Renal cortex interstitium (tissue), 11 donors: ENCODE measurements around the gene BLOC1S5. TPM values are rescaled to one million over a fixed set of nuclear protein-coding genes. Genes with fewer than 3 reads are reported as not detected.
"Not testable (repeated sequence)": the region's sequence is repeated elsewhere in the genome, so short reads cannot be mapped to it uniquely, and the experiment has no call there.

Source experiments
- DNase-seq, 11 donors: peaks; one replicate each; pipeline ENCODE4 v3.0.0-alpha.2; 2013; ENCODE audit warnings: low read depth in 9 of 11, low spot score in 4 of 11; ENCODE audit errors: extremely low read depth in 1 of 11
- polyA plus RNA-seq, 3 donors: library from polyadenylated mRNA; unstranded; fragments of 120-200 nt; gene quantifications; one replicate each; pipeline ENCODE4 v1.2.1, GENCODE V29; 2013; ENCODE audit not compliant: insufficient read length in 3 of 3

The BLOC1S5 gene
- polyA plus RNA-seq, 3 donors = 30.0 to 44.5 (median 30.8) TPM

DNA sequence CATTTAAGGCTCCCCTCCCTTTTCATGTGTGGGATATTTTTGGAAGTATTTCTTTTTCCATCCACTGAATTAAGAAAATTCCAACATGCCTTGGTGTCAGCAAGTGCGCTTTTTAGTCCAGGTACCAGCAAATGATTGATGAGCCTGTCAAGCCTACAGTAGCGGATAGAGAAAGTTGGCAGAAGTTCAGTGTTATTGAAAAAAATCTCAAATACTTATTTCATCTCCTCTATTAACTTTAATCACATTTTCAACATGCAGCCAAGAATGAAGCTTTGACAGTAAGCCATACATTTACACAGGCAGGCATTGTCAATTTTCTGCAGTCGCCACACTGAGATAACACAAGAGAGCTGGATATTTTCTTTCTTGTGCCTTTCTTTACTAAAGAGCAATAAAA lies 50.4 kb downstream of the BLOC1S5 start:
- DNase-seq = no peak

DNA sequence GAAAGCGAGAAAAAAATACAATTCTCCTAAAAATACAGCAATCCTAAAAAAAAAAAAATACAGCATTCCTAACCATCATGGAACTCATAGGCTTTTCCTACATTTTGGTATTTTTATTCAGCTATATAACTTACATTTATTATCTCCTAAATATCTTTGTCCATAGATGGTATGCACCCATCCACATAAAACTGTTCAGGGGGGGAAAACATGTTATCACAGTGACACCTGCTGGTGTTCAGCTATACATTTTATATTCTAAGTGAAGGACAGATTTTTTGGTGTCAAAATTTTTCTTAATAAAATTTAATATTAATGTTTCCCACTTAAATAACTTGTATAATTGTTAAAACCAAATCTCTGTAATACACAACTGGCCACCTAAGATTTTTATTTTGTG lies 58.0 kb downstream of the BLOC1S5 start:
- no peak for DNase-seq

DNA sequence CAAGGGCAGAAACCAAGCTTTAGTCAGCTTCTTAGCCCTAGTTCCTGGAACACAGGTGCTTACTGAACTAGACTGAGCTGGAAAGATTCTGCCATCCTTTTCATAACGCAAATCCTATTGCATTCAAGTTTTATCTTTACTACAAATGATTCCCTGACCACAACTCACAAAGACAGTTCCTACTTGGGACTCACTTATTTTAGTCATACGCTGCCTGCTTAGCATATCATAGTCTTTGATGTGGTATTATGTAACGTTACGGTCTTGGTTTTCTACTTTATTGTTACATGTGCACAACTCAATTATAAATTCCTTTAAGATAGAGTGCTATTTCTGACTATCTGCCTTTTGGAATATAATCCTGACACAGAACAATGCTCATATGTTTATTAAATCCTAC lies 59.1 kb downstream of the BLOC1S5 start:
- DNase-seq = no peak

DNA sequence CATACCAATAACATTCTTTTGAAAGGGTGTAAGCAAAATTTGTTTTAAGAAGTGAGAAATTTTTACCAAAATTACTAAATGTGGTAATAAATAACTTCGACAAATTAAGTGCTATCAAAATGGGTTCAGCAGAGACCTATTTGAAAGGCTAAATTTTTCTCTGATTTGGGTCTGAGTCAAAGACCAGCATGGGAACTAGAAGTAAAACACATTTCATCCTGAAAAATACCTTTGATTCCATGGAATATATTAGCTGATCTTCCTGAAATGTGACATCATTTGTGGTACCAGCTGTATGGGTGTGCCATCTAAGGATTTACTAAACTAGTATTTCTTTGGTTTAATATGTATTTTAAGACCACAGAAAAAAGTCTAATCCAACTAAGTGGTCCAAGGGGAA lies 63.6 kb downstream of the BLOC1S5 start:
- DNase-seq = no peak

DNA sequence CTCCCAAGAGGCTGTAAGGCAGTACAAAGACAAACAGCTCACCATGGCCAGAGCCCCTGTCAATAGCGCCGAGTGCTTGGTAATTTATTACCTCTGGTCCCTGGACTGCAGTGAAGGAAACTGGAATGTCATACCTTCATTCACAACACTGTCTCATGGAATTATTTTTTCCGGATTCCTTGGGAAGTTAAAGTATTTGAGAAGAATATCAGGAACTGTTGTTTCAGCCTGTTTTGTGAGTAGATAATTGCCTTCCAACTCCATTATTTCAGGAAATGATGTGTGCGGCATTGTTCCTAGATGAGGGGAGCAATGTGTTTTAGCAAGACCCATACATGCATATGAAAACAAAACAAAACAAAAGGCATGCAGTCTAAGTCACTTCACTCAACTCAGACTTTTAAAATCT lies 64.0 kb downstream of the BLOC1S5 start:
- no peak for DNase-seq

DNA sequence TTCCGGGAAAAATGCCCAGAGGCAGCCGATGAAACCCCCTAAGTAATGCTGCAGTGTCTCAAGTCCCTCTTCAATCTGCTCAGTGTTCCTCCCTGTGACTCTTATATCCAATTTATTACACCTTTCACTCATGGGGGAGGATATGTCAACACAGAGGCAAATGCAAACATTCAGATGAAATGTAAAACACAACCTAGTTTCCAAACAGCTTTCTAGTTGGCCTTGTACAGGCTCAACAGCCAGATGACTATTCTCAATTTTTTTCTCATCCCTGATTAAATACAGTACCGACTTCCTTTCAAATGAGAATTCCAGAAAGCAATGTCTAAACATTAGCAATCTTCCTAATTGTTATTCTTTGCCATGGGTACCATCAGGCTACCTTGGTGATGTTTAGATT lies 65.0 kb downstream of the BLOC1S5 start:
- DNase-seq = no peak

DNA sequence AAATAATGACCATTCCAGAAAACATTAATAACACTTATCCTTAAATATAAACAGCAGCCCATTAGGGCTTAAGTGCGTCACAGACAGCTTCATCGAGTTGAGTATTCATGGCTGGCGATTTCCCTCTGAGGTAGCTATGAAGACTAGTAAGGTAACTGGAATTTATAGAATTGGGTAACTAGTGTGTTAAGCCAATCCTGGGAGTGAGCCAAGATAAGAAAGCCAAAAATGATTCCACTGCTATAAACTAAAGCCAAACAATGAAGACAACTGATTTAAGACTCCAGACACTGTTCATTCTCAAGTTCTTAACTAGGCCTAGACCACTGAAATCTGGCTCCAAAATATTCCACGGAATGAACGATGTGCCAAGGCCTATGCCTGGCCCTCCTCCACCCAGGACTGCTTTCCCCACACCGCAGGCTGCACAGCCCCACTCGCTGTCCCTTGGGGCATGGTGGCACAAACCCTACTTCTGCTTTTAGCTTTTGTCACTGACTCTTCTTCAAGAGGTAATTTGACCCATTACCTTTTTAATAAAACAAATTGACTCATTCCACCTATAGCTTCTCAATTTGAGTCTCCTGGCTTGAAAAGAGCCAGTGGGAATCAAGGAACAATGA lies 66.0 kb downstream of the BLOC1S5 start:
- DNase-seq = no peak

DNA sequence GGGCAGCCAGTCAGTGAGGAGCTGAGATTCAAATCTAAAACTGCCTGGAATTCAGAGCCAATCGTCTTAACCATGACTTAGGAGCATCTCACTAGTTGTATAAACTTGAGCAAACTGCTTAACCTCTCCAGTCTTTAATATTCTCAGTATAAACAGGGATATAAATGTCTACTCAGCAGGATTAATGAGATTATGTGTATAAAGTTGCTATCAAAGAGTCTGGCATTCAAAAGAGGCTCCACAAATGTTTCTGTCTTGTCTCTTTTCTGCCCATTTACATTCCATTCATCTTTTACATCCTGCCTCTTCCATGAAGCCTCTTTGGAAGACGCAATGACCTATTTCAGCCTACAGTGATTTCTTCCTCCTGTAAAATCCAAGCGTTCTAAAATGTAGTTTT lies 66.9 kb downstream of the BLOC1S5 start:
- DNase-seq = no peak

DNA sequence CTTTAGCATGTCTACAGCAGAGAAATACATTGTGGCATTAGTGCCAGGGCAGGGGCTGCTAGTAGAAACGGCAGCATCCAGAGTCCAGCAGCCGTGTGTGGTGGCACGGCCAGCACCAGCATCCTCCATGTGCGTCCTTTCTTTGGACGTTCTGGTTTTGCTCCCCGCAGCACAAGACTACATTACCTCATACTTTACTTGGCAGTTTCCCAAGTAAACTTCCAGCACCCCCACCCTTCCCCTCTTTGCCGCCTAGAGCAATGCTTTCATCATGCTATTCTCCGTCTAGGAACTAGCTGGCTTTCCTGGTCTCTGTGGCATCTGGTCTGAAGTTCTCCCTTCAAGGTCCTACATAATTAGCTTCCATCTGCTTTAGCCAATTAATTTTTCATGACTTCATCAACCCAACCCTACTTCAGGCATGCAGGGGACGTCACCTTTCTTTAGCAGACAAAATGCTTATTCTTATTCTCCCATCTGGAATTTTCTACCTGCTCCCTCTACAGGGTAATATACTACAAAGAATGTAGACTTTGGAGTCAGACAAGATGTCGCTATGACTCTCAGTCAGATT lies 67.6 kb downstream of the BLOC1S5 start:
- no peak for DNase-seq

DNA sequence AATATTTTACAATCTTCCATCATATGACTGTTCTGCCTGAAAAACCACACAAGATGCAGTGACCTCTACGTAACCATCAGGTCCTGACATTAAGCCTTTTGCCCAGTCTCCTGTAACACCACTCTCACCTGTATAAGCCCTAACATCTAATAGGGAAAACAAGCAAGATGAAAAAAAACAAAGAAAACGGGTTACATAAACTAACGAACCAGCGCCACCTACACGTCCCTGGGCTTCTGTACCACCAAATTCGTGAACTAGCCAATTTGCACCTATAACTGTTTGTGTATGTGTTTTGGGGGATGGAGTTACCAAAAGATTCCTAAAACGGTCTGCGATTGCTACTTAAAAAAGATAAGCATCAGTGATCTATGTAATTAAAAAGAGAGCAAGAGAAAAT lies 70.2 kb downstream of the BLOC1S5 start:
- DNase-seq = no peak

DNA sequence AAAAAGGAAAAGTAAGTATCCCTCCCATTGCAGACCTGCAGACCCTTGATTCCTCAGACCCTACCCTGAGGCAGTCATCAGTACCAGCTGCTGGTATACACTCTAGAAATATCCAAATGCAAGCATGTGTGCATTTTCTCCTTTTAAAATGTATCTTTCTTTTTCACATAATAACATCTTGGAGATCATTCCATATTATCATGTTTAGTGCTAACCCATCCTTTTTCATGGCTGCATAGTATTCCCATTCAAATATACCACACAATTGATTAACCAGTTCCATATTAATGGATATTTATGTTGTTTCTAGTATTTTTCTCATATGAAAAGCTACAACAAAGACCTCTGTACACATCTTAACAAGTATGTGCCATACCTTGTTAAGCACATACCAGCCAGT lies 70.8 kb downstream of the BLOC1S5 start:
- no peak for DNase-seq

DNA sequence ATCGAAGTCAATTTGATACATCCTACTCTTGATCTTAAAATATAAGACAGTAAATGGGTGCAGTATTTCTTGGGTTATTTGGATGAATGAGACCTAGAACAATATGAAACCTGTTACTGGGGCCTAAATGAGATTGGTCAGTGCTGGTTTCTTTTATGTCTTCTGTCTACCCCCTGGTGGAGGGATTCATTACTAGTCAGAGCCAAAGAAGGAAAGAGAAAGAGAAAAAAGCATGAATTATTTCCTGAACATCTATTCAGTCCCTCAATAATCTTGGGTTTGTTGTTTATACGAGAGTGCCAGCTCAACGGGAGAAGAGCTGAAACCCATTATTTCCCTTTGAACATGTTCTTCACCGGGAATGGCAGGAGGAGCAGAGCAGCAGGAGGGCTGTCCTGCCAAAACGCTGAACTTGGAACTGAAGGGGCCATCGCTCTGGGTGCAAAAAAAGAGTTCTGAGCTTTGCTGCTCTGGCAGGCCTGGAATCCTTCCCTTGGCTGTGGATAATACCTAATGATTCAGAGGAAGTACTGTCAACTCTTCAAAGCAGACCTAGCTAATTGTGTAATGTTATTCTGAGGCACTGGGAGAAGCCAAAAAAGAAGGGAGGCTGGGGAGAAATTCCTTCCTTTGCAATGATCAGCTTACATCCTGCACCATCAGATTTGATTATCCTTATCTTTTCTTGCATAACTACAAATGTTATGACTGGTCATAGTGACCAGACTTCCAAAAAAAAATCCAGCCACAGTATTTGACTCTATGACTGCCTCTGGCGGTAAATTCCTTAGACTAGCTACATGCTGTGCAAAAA lies 72.0 kb downstream of the BLOC1S5 start:
- no peak for DNase-seq

DNA sequence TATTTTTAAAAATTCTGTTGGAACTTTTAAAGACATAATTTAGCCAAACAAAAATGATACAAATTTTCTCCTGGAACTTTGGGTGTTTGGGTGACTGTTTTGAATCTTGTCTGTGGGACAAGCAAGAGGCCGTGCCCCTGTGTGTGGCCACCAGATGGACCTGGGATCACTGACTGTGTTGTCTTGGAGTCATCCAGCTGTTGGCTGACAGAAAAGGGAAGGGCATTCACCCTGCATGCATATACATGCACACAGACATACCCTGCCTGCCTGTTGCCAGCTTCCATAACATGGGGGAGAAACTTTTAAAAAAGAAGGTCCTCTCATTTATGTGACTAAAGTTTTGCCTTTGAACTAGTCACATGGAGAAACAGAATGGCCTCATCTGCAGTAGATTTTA lies 72.7 kb downstream of the BLOC1S5 start:
- no peak for DNase-seq

DNA sequence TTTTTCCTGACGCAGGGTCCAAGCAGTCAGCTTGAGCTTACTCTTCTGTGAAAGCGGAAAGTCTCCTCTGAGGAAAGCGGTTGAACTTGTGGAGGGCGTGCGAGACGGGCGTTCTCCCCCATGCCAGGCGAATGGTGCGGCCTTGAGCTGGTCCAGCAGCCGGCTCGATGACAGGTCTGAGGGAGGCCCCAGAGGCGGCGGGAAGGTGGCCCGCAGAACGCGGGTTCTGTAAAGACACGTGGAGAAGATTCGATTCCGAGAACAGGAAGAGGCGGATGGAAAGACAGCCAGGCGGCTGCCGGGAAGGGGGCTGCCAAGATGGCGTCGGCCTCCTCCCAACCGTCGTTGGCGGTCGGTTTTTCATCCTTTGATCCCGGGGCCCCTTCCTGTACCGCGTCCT lies 78.0 kb downstream of the BLOC1S5 start:
- DNase-seq = no peak

DNA sequence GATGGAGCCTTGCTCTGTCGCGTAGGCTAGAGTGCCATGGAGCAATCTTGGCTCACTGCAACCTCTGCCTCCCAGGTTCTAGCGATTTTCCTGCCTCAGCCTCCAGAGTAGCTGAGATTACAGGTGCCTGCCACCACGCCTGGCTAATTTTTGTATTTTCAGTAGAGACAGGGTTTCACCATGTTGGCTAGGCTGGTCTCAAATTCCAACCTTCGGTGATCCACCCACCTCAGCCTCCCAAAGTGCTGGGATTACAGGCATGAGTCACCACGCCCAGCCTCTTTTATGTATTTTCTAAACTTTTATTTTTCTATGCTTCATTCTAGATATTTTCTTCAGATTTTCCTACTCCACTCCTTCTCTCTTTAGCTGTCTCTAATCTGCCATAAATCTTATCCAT lies 80.2 kb downstream of the BLOC1S5 start:
- DNase-seq = not testable (repeated sequence)

DNA sequence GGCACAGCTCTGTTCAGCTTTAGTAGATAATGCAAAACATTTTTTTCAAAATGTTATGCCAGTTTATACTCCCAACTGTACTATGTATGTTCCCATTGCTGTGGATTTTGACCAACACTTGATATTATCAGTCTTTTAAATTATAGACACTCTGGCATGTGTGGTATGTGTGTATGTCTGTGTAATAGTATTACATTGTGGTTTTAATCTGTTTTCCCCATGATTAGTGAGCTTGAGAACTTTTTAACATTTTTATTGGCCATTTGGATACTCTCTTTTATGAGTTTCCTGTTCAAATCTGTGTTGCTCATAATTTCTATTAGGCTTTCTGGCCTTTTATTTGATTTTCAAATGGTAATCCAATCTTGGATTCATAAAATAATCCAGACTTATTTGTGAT lies 84.4 kb downstream of the BLOC1S5 start:
- DNase-seq = no peak

DNA sequence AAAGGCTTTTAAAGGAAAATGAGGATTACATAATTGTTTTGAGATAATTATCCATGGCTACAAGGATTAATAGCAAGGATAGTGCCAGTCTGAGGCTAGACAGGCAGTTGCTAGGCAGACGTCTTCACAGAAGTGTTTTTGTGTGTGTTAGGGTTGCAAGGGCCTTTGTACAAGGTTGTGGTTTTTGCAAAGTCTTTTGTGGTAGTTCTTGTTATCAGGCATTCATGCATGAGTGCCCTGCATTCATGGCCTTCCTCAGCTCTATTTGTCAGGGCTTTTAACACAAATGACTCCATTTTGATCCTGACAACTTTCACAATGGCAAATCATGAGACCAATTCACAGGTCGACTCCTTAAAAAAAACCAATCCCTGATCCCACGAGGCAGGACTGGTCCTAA lies 85.5 kb downstream of the BLOC1S5 start:
- DNase-seq = no peak

DNA sequence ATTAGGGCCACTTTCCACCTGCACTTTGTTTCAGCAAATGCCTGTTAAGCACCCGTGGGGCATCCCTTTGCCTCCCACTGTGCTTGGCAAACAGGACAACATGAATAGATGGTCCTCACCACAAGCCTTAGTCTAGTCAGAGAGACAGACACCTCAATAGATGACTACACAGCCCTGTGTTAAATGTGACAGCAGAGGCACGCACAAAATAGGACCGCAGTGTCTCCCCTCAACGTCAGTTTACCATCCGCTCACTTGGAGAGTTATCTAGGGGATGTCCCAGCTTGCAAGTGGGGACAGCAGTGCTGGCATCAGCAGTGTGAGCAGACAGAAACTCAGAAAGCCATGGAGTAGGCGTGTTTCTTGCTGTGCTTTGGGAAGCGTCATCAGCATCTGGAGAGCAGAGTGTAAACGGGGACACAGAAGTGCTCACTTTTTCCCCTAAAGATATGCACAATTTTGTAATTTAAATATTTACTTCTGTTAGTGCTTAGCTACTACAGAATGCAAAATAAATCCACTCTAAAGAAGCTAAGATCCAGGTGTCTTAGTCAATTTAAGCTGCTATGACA lies 87.6 kb downstream of the BLOC1S5 start:
- DNase-seq = no peak

DNA sequence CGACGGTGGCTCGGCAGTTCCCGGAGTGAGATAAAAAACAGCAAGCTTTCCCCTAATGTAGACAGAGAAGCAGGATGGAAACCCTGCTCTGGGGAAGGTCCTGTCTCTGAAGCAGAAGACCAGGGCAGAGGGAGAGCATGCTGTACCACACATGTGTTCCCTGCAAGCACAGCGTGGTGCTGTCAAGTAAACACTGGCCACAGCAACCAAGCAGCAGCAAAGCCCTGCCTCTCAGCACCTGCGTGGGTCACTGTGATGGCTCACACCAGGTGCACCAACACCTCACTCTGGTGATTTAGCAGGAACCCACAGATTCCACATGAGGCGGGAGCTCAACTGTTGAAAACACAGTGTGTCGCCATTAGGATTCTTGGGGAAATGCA lies 88.4 kb downstream of the BLOC1S5 start:
- DNase-seq = no peak
